ENCODE data around the gene FRMPD1.

Gene FRMPD1

GRCh38 chr9:37788332-37788731 lies 137.6 kb downstream of the FRMPD1 start:
- no peak overlapping the region for H3K14ac ChIP-seq (ENCODE audit: low read length)
- peaks cover 0 to 4% of the 10 kb centered on the region in 2 donors for H3K9me3 ChIP-seq (replicated peaks in 1 of 2; ENCODE audit: control insufficient read depth in 2 of 2, insufficient read depth in 1 of 2, low read depth in 1 of 2, low read length in 2 of 2)
- no peak overlapping the region for H3K23ac ChIP-seq (ENCODE audit: low read depth, low read length, poor library complexity)
- H3K79me1 ChIP-seq (ENCODE audit: low read depth, low read length): peaks cover 3% of the 10 kb centered on the region
- no peak overlapping the region for H4K91ac ChIP-seq (ENCODE audit: low read depth, low read length, poor library complexity)
- H3K9ac ChIP-seq (ENCODE audit: low read depth, low read length, poor library complexity): no peak overlapping the region
- H2AK5ac ChIP-seq (ENCODE audit: low read depth, low read length): no peak overlapping the region
- H2AFZ ChIP-seq (ENCODE audit: low read length): no peak overlapping the region
- no peak for DNase-seq (ENCODE audit: low spot score)
- H2BK12ac ChIP-seq (ENCODE audit: low read length): no peak overlapping the region
- peaks cover 0 to 3% (median 0%) of the 10 kb centered on the region in 3 experiments for H3K27me3 ChIP-seq (ENCODE audit: control insufficient read depth in 3 of 3, insufficient read depth in 3 of 3, low read depth in 1 of 3, low read length in 3 of 3)
- H4K8ac ChIP-seq (ENCODE audit: low read depth, low read length): no peak overlapping the region
- no peak overlapping the region for H3K4ac ChIP-seq (ENCODE audit: low read length)
- peaks cover 1 to 8% of the 10 kb centered on the region in 2 donors for H3K36me3 ChIP-seq (replicated peaks in 1 of 2; ENCODE audit: control insufficient read depth in 2 of 2, insufficient read depth in 2 of 2, low read length in 2 of 2)
- H3K4me1 ChIP-seq (ENCODE audit: control insufficient read depth in 2 of 2, insufficient read depth in 1 of 2, low read depth in 1 of 2, low read length in 2 of 2): peaks cover 0 to 7% of the 10 kb centered on the region in 2 donors
- no peak overlapping the region for H2BK120ac ChIP-seq (ENCODE audit: low read depth, low read length)
- H2BK5ac ChIP-seq (ENCODE audit: low read length): no peak overlapping the region
- no peak overlapping the region for H3K4me2 ChIP-seq (ENCODE audit: insufficient read depth, low read length, poor library complexity, severe bottlenecking)
- WGBS, 2 donors (ENCODE audit: extremely low coverage in 2 of 2, insufficient read length in 2 of 2, insufficient replicate concordance in 1 of 2): no CpG with 5 or more reads among the region's 6 CpGs
- no peak overlapping the region for H3K18ac ChIP-seq (ENCODE audit: low read length)
- no peak overlapping the region for H2BK15ac ChIP-seq (ENCODE audit: low read length)
- no peak overlapping the region for H3K4me3 ChIP-seq (ENCODE audit: low read length in 2 of 2)
- H3K27ac ChIP-seq (replicated peaks; ENCODE audit: low read length): no peak overlapping the region

- H3K14ac ChIP-seq (ENCODE audit: low read length): no peak overlapping the region
- no peak overlapping the region for H2BK15ac ChIP-seq (ENCODE audit: low read length)
- no peak overlapping the region for H3K27ac ChIP-seq (replicated peaks; ENCODE audit: low read length)
- DNase-seq (ENCODE audit: low spot score): no peak
- no peak overlapping the region for H2AFZ ChIP-seq (ENCODE audit: low read length)
- no peak overlapping the region for H2BK5ac ChIP-seq (ENCODE audit: low read length)
- H3K4me1 ChIP-seq (ENCODE audit: control insufficient read depth in 2 of 2, insufficient read depth in 1 of 2, low read depth in 1 of 2, low read length in 2 of 2): no peaks in the 10 kb centered on the region
- H2AK5ac ChIP-seq (ENCODE audit: low read depth, low read length): no peak overlapping the region
- H4K8ac ChIP-seq (ENCODE audit: low read depth, low read length): no peak overlapping the region
- H2BK12ac ChIP-seq (ENCODE audit: low read length): no peak overlapping the region
- peaks cover 0 to 4% of the 10 kb centered on the region in 2 donors for H3K9me3 ChIP-seq (replicated peaks in 1 of 2; ENCODE audit: control insufficient read depth in 2 of 2, insufficient read depth in 1 of 2, low read depth in 1 of 2, low read length in 2 of 2)
- H3K18ac ChIP-seq (ENCODE audit: low read length): no peak overlapping the region
- H3K36me3 ChIP-seq (replicated peaks in 1 of 2; ENCODE audit: control insufficient read depth in 2 of 2, insufficient read depth in 2 of 2, low read length in 2 of 2): no peaks in the 10 kb centered on the region
- H3K23ac ChIP-seq (ENCODE audit: low read depth, low read length, poor library complexity): no peak overlapping the region
- no peak overlapping the region for H3K4me2 ChIP-seq (ENCODE audit: insufficient read depth, low read length, poor library complexity, severe bottlenecking)
- no CpG with 5 or more reads among the region's 2 CpGs for WGBS, 2 donors (ENCODE audit: extremely low coverage in 2 of 2, insufficient read length in 2 of 2, insufficient replicate concordance in 1 of 2)
- H2BK120ac ChIP-seq (ENCODE audit: low read depth, low read length): no peak overlapping the region
- peaks cover 0 to 4% (median 0%) of the 10 kb centered on the region in 3 experiments for H3K27me3 ChIP-seq (ENCODE audit: control insufficient read depth in 3 of 3, insufficient read depth in 3 of 3, low read depth in 1 of 3, low read length in 3 of 3)
- no peak overlapping the region for H3K4me3 ChIP-seq (ENCODE audit: low read length in 2 of 2)
- no peak overlapping the region for H3K9ac ChIP-seq (ENCODE audit: low read depth, low read length, poor library complexity)
- no peak overlapping the region for H3K4ac ChIP-seq (ENCODE audit: low read length)
- H4K91ac ChIP-seq (ENCODE audit: low read depth, low read length, poor library complexity): no peak overlapping the region
- no peaks in the 10 kb centered on the region for H3K79me1 ChIP-seq (ENCODE audit: low read depth, low read length)
Observed at GRCh38 chr9:37790096-37790495, 139.3 kb downstream of the FRMPD1 start.

GRCh38 chr9:37792122-37792521 lies 141.4 kb downstream of the FRMPD1 start:
- Histone ChIP-seq H3K23ac (ENCODE audit: low read depth, low read length, poor library complexity) (no peak overlapping the region), H3K27ac (replicated peaks; ENCODE audit: low read length) (no peak overlapping the region), H2AK5ac (ENCODE audit: low read depth, low read length) (no peak overlapping the region), H3K36me3 (replicated peaks in 1 of 2; ENCODE audit: control insufficient read depth in 2 of 2, insufficient read depth in 2 of 2, low read length in 2 of 2) (no peaks in the 10 kb centered on the region), H3K4ac (ENCODE audit: low read length) (no peak overlapping the region), H2BK120ac (ENCODE audit: low read depth, low read length) (no peak overlapping the region), H2BK12ac (ENCODE audit: low read length) (no peak overlapping the region), H3K9ac (ENCODE audit: low read depth, low read length, poor library complexity) (no peak overlapping the region), H2BK5ac (ENCODE audit: low read length) (no peak overlapping the region), H3K4me2 (ENCODE audit: insufficient read depth, low read length, poor library complexity, severe bottlenecking) (no peak overlapping the region), H3K79me1 (ENCODE audit: low read depth, low read length) (peaks cover 1% of the 10 kb centered on the region), H3K4me1 (ENCODE audit: control insufficient read depth in 2 of 2, insufficient read depth in 1 of 2, low read depth in 1 of 2, low read length in 2 of 2) (no peaks in the 10 kb centered on the region), H3K9me3 (replicated peaks in 1 of 2; ENCODE audit: control insufficient read depth in 2 of 2, insufficient read depth in 1 of 2, low read depth in 1 of 2, low read length in 2 of 2) (peaks cover 0 to 4% of the 10 kb centered on the region in 2 donors), H3K14ac (ENCODE audit: low read length) (no peak overlapping the region), H3K27me3 (ENCODE audit: control insufficient read depth in 3 of 3, insufficient read depth in 3 of 3, low read depth in 1 of 3, low read length in 3 of 3) (peaks cover 0 to 8% (median 0%) of the 10 kb centered on the region in 3 experiments), H2AFZ (ENCODE audit: low read length) (no peak overlapping the region), H4K8ac (ENCODE audit: low read depth, low read length) (no peak overlapping the region), H2BK15ac (ENCODE audit: low read length) (no peak overlapping the region), H3K4me3 (ENCODE audit: low read length in 2 of 2) (no peak overlapping the region), H3K18ac (ENCODE audit: low read length) (no peak overlapping the region), H4K91ac (ENCODE audit: low read depth, low read length, poor library complexity) (no peak overlapping the region)
- no peak for DNase-seq (ENCODE audit: low spot score)
- no CpG with 5 or more reads among the region's 5 CpGs for WGBS, 2 donors (ENCODE audit: extremely low coverage in 2 of 2, insufficient read length in 2 of 2, insufficient replicate concordance in 1 of 2)

GRCh38 chr9:37796232-37796631 lies 145.5 kb downstream of the FRMPD1 start:
- WGBS, 2 donors (ENCODE audit: extremely low coverage in 2 of 2, insufficient read length in 2 of 2, insufficient replicate concordance in 1 of 2): no CpG with 5 or more reads among the region's 2 CpGs
- no peak overlapping the region for H2BK15ac ChIP-seq (ENCODE audit: low read length)
- H3K23ac ChIP-seq (ENCODE audit: low read depth, low read length, poor library complexity): no peak overlapping the region
- H3K79me1 ChIP-seq (ENCODE audit: low read depth, low read length): peaks cover 6% of the 10 kb centered on the region
- H2BK5ac ChIP-seq (ENCODE audit: low read length): no peak overlapping the region
- peaks cover 2 to 5% of the 10 kb centered on the region in 2 donors for H3K4me1 ChIP-seq (ENCODE audit: control insufficient read depth in 2 of 2, insufficient read depth in 1 of 2, low read depth in 1 of 2, low read length in 2 of 2)
- H3K4ac ChIP-seq (ENCODE audit: low read length): no peak overlapping the region
- no peaks in the 10 kb centered on the region for H3K9me3 ChIP-seq (replicated peaks in 1 of 2; ENCODE audit: control insufficient read depth in 2 of 2, insufficient read depth in 1 of 2, low read depth in 1 of 2, low read length in 2 of 2)
- DNase-seq (ENCODE audit: low spot score): no peak
- no peak overlapping the region for H2AFZ ChIP-seq (ENCODE audit: low read length)
- no peak overlapping the region for H3K4me3 ChIP-seq (ENCODE audit: low read length in 2 of 2)
- H3K18ac ChIP-seq (ENCODE audit: low read length): no peak overlapping the region
- H3K36me3 ChIP-seq (replicated peaks in 1 of 2; ENCODE audit: control insufficient read depth in 2 of 2, insufficient read depth in 2 of 2, low read length in 2 of 2): no peaks in the 10 kb centered on the region
- no peak overlapping the region for H4K91ac ChIP-seq (ENCODE audit: low read depth, low read length, poor library complexity)
- H2AK5ac ChIP-seq (ENCODE audit: low read depth, low read length): no peak overlapping the region
- peaks cover 0 to 4% (median 0%) of the 10 kb centered on the region in 3 experiments for H3K27me3 ChIP-seq (ENCODE audit: control insufficient read depth in 3 of 3, insufficient read depth in 3 of 3, low read depth in 1 of 3, low read length in 3 of 3)
- H2BK120ac ChIP-seq (ENCODE audit: low read depth, low read length): no peak overlapping the region
- H4K8ac ChIP-seq (ENCODE audit: low read depth, low read length): no peak overlapping the region
- H3K4me2 ChIP-seq (ENCODE audit: insufficient read depth, low read length, poor library complexity, severe bottlenecking): no peak overlapping the region
- H3K14ac ChIP-seq (ENCODE audit: low read length): no peak overlapping the region
- H2BK12ac ChIP-seq (ENCODE audit: low read length): no peak overlapping the region
- no peak overlapping the region for H3K27ac ChIP-seq (replicated peaks; ENCODE audit: low read length)
- no peak overlapping the region for H3K9ac ChIP-seq (ENCODE audit: low read depth, low read length, poor library complexity)

All from neuronal stem cell (in vitro differentiated cells).